GM19239 (cell line): ENCODE measurements around the gene GATAD2A.

ENCODE experiments used
- DNase-seq: peaks from one replicate; pipeline ENCODE4 v3.0.0; 2011; ENCODE audit warnings: low spot score; ENCODE audit not compliant: insufficient read length
- FAIRE-seq: peaks from 2 replicates; lab custom pipeline; 2011; peaks lifted over from hg19 to GRCh38; lab: Jason Lieb, UNC

The GATAD2A gene

GRCh38 chr19:19526581-19527370 lies 121.3 kb downstream of the GATAD2A start:
- DNase-seq (no peak), FAIRE-seq (no peak)

- FAIRE-seq (no peak), DNase-seq (no peak)
Observed at GRCh38 chr19:19527371-19527656, 121.8 kb downstream of the GATAD2A start.

- DNase-seq = no peak
Observed at GRCh38 chr19:19527674-19528625, 122.5 kb downstream of the GATAD2A start.

GRCh38 chr19:19528721-19529490 lies 123.4 kb downstream of the GATAD2A start, which contains the start of gene YJEFN3:
TSS of gene YJEFN3 (plus strand) at chr19:19528911. CDS start at chr19:19528933, 22 bp downstream.
- FAIRE-seq = no peak
- no peak for DNase-seq

More at GRCh38 chr19:19527674-19528625, 122.5 kb downstream of the GATAD2A start:
- FAIRE-seq = no peak

GRCh38 chr19:19529783-19530422 lies 124.4 kb downstream of the GATAD2A start:
- DNase-seq = no peak
- no peak for FAIRE-seq

GRCh38 chr19:19530423-19530804 lies 124.9 kb downstream of the GATAD2A start:
- DNase-seq = no peak
- FAIRE-seq = no peak

- FAIRE-seq (no peak), DNase-seq (no peak)
Observed at GRCh38 chr19:19530889-19531288, 125.4 kb downstream of the GATAD2A start.

GRCh38 chr19:19531951-19532805 lies 126.7 kb downstream of the GATAD2A start:
- DNase-seq (peak; percentile 95), FAIRE-seq (peak; percentile 58)

- DNase-seq (no peak), FAIRE-seq (no peak)
Observed at GRCh38 chr19:19532806-19533701, 127.6 kb downstream of the GATAD2A start.

GRCh38 chr19:19533841-19534240 lies 128.4 kb downstream of the GATAD2A start:
- no peak for DNase-seq
- no peak for FAIRE-seq

- FAIRE-seq = no peak
Observed at GRCh38 chr19:19534556-19535265, 129.2 kb downstream of the GATAD2A start.

GRCh38 chr19:19535311-19536191 lies 130.1 kb downstream of the GATAD2A start:
- no peak for DNase-seq
- FAIRE-seq = no peak

More at GRCh38 chr19:19534556-19535265, 129.2 kb downstream of the GATAD2A start:
- DNase-seq = no peak

- FAIRE-seq (no peak), DNase-seq (no peak)
Observed at GRCh38 chr19:19537075-19538048, 131.9 kb downstream of the GATAD2A start.

GRCh38 chr19:19538061-19538784 lies 132.7 kb downstream of the GATAD2A start, which contains the start of gene CILP2:
TSS of gene CILP2 (plus strand) at chr19:19538265. CDS start at chr19:19538350, 85 bp downstream.
- DNase-seq (no peak), FAIRE-seq (no peak)

GRCh38 chr19:19538785-19539166 lies 133.3 kb downstream of the GATAD2A start:
- no peak for FAIRE-seq
- no peak for DNase-seq
